Testis (tissue), 3 donors: ENCODE data around the gene GARRE1. TPM values are rescaled to one million over a fixed set of nuclear protein-coding genes. Genes with fewer than 3 reads are reported as not detected.

ENCODE experiments used
- DNase-seq: peaks from one replicate; pipeline ENCODE4 v3.0.0-alpha.2; 2019
- H3K27ac ChIP-seq, 2 donors: fragments of 200-600 bp; sonication (generic); one replicate each; pipeline ENCODE4 v1.5.1; 2019
- H3K27me3 ChIP-seq: fragments of 200-600 bp; sonication (generic); one replicate; pipeline ENCODE4 v1.5.1; 2019
- H3K36me3 ChIP-seq: fragments of 200-600 bp; sonication (generic); one replicate; pipeline ENCODE4 v1.5.1; 2017; ENCODE audit warnings: low read depth; ENCODE audit errors: missing control alignments
- H3K4me1 ChIP-seq: fragments of 200-600 bp; sonication (generic); one replicate; pipeline ENCODE4 v1.5.1; 2019
- H3K4me3 ChIP-seq, 2 donors: fragments of 200-600 bp; sonication (generic); one replicate each; pipeline ENCODE4 v1.5.1; 2017 to 2019
- H3K9me3 ChIP-seq: fragments of 200-600 bp; sonication (generic); one replicate; pipeline ENCODE4 v1.5.1; 2017
- POLR2A ChIP-seq: fragments of 450-650 bp; IDR thresholded peaks from one replicate; pipeline ENCODE4 v1.6.1; 2017; ENCODE audit warnings: antibody characterized with exemption, mild to moderate bottlenecking, moderate library complexity
- WGBS, 2 donors: methylation state at CpG; one replicate each; pipeline ENCODE4 v1.1.5; 2018; 5-methylcytosine and 5-hydroxymethylcytosine counted together
- intact Hi-C: fragments of 100-400 bp; cut with DNase I; formaldehyde crosslinking; loops from one replicate; pipeline ENCODE4 v1.15.1; 2023; ENCODE audit warnings: low total_unique reads
- polyA plus RNA-seq: library from polyadenylated mRNA; stranded (reverse); fragments of 350-450 nt; fragmentation: Illumina TruSeq; extraction: RNeasy Lipid Tissue Mini Kit (QIAGEN cat#74804); gene quantifications from one replicate; pipeline ENCODE4 v1.2.3, GENCODE V29; 2014; ENCODE audit warnings: low read depth, low replicate concordance; ENCODE audit not compliant: insufficient read depth
- total RNA-seq, 2 donors: library from RNA; depleted of rRNA; stranded (reverse); fragments of >200 nt; gene quantifications; one replicate each; pipeline ENCODE4 v1.2.3, GENCODE V29; 2016
- TF ChIP-seq, protein P1 (sequence below), 3 experiments: fragments of 450-650 bp in 2 of 3; fragments of 200-600 bp in 1 of 3; sonication (generic) in 1 of 3; IDR thresholded peaks; one replicate each; pipeline ENCODE4 v1.5.1; 2016 to 2019; ENCODE audit warnings: antibody characterized with exemption in 3 of 3, mild to moderate bottlenecking in 2 of 3, moderate library complexity in 1 of 3

Gene GARRE1
- total and polyA plus RNA-seq, 3 donors from 2014 or later = 21.1 to 38.4 (median 33.7) TPM

DNA sequence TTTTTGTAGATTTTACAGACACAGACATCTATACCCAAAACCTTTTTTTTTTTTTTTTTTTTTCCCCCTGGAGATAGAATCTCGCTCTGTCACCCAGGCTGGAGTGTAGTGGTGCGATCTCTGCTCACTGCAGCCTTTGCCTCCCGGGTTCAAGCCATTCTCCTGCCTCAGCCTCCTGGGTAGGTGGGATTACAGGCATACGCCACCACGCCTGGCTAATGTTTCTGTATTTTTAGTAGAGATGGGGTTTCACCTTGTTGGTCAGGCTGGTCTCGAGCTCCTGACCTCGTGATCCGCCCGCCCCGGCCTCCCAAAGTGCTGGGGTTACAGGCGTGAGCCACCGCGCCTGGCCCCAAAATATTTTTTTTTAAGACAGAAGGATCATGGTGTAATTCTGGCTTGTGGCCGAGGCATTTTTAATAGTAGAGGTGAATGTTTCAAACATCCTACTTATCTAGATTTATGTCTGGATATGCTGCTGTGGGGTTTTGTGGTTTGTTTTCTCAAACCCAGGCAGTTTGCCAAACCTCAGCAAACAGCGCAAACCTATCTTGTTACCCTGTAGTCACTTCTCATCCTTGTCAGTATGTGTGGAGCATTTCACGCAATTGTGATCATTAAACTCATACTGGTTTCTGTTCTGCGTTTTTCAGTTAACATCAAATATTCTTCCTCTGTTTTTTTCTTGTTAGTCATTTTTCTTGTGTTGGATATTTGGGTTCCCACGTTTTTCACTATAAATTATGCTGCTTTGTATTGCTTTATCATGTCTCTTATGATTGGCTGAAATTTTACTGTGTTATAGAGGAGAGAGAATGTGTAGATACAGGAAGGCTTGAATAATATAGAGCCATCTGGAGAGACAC is 36.2 kb upstream of the GARRE1 start:
- intact Hi-C loops = no loop called here
- WGBS, 2 donors = 75% methylated on average over 18 of the region's 18 CpGs
- TF ChIP-seq, protein P1, sequence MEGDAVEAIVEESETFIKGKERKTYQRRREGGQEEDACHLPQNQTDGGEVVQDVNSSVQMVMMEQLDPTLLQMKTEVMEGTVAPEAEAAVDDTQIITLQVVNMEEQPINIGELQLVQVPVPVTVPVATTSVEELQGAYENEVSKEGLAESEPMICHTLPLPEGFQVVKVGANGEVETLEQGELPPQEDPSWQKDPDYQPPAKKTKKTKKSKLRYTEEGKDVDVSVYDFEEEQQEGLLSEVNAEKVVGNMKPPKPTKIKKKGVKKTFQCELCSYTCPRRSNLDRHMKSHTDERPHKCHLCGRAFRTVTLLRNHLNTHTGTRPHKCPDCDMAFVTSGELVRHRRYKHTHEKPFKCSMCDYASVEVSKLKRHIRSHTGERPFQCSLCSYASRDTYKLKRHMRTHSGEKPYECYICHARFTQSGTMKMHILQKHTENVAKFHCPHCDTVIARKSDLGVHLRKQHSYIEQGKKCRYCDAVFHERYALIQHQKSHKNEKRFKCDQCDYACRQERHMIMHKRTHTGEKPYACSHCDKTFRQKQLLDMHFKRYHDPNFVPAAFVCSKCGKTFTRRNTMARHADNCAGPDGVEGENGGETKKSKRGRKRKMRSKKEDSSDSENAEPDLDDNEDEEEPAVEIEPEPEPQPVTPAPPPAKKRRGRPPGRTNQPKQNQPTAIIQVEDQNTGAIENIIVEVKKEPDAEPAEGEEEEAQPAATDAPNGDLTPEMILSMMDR (IDR thresholded peaks at IDR 0.05) = no peak
- no peak for TF ChIP-seq POLR2A
- Histone ChIP-seq H3K36me3 (no peaks in the 10 kb centered on the region), H3K27me3 (no peaks in the 10 kb centered on the region), H3K9me3 (no peaks in the 10 kb centered on the region), H3K4me3 (no peak overlapping the region), H3K4me1 (peaks cover 3% of the 10 kb centered on the region), H3K27ac (no peak overlapping the region)
- peak; percentile 38 for DNase-seq

DNA sequence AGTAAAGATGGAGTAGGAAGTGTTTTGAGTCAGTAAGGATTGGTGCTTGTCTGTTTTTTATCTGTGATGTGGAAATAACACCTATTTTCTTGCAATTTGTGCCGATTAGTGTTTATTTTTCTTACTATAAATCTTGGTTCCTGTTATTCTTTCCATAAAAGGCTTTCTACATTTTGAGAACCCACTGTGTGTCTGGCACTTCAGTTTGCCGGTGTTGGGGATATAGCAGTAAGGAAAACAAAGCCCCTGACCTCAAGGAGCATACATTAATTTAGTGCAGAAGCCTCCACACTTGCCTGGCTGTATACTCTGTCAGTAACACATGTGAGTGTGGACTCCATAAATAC is 35.6 kb upstream of the GARRE1 start:
- H3K4me1 ChIP-seq = peaks cover 3% of the 10 kb centered on the region
- no peaks in the 10 kb centered on the region for H3K27me3 ChIP-seq
- no peaks in the 10 kb centered on the region for H3K36me3 ChIP-seq
- H3K27ac ChIP-seq = no peak overlapping the region
- WGBS, 2 donors = 59 to 71% methylated on average over 2 of the region's 2 CpGs
- intact Hi-C loops = no loop called here
- H3K9me3 ChIP-seq = no peaks in the 10 kb centered on the region
- TF ChIP-seq POLR2A = no peak
- TF ChIP-seq, protein P1 (IDR thresholded peaks at IDR 0.05) = no peak
- no peak for DNase-seq
- no peak overlapping the region for H3K4me3 ChIP-seq

DNA sequence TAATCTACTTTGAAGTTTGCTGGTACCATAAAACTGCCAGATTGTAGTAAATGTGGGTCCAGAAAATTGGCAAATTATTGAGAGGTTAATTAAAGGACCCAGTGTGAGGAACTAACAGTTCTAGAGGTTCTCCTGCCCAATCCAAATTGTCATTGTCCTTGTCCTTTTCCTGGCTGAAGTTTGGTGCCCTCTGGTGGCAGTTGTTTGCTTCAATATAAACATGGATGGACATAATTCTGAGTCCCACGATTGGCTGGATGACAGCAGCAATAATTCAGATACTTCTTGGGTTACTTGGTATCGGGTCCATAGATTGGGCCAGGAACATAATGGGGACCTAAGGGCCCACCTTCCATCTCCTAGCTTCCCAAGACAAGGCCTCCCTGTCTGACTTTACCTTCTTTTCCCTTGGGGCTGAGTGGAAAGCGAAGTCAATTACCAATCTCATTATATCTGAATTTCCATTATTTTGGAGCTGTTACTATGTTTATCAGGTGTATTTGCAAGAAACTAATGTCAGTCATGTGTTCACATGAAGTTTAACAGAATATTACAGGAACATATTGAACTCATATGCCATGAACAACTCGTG is 33.8 kb upstream of the GARRE1 start:
- TF ChIP-seq, protein P1 (IDR thresholded peaks at IDR 0.05) = peak; percentile 32 to 73 (median 63)
- no peak for TF ChIP-seq POLR2A
- Histone ChIP-seq H3K4me1 (peaks cover 3% of the 10 kb centered on the region), H3K9me3 (no peaks in the 10 kb centered on the region), H3K27me3 (no peaks in the 10 kb centered on the region), H3K4me3 (no peak overlapping the region), H3K27ac (no peak overlapping the region), H3K36me3 (no peaks in the 10 kb centered on the region)
- intact Hi-C loops = no loop called here
- 60 to 63% methylated on average over 4 of the region's 4 CpGs for WGBS, 2 donors
- peak; percentile 87 for DNase-seq

DNA sequence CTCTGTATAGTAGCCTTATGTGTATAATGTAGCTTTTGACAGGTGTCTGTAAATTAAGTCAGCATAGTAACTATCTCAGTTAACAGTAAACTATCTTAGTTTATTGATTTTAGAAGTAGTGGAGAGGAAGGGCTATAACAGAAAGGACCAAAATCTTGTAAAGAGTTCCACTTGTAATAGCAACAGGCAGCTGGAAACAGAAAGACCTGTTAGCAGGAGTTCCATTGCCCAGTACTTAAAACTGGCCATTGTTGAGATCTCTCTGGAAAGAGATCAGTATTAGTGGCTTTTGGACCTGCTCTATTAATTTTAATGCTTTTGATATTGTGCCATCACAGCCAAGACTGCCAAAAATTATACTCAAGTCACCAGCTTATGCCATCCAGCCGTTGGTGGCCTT is 32.0 kb upstream of the GARRE1 start:
- Histone ChIP-seq H3K27me3 (no peaks in the 10 kb centered on the region), H3K9me3 (no peaks in the 10 kb centered on the region), H3K27ac (no peak overlapping the region), H3K36me3 (no peaks in the 10 kb centered on the region), H3K4me3 (no peak overlapping the region), H3K4me1 (peaks cover 3% of the 10 kb centered on the region)
- WGBS, 2 donors = 61 to 67% methylated on average over 1 of the region's 1 CpG
- intact Hi-C loops = no loop called here
- TF ChIP-seq, protein P1 (IDR thresholded peaks at IDR 0.05) = no peak
- TF ChIP-seq POLR2A = no peak
- no peak for DNase-seq
